K562 (cell line): Measurements from ENCODE around the gene GARIN5B. TPM values are rescaled to one million over a fixed set of nuclear protein-coding genes. Genes with fewer than 3 reads are reported as not detected.

Experiments used
- ATAC-seq: fragments of 200-7000 bp; cut with Tn5 transposase; 3 replicates; pipeline ENCODE4 v1.9.1; 2020; ENCODE audit warnings: moderate library complexity
- BruUV-seq: library from RNA; stranded (reverse); fragments of 400-500 nt; replicated peaks from 2 replicates; lab custom pipeline; 2021; lab: Mats Ljungman, UMichigan
- CTCF ChIA-PET: fragments of 300-600 bp; formaldehyde crosslinking; extraction: SDS; loops from one replicate; lab custom pipeline; 2021; ENCODE audit warnings: low intra/inter-chr PET ratio; lab: Yijun Ruan, JAX
- POLR2A ChIA-PET: fragments of 300-600, 350-650 bp; sonication (Branson Sonifier 250); formaldehyde crosslinking; extraction: SDS; loops from one replicate; lab custom pipeline; 2021; ENCODE audit warnings: antibody characterized with exemption, inconsistent platforms; lab: Yijun Ruan, JAX
- DNase-seq, 4 experiments: peaks; one replicate each; pipeline versions ENCODE4 v3.0.0 to v3.0.0-alpha.2; 2011 to 2018; ENCODE audit warnings: low spot score in 3 of 4, mixed read lengths in 3 of 4; ENCODE audit errors: extremely low read depth in 1 of 4
- FAIRE-seq: peaks from 2 replicates; lab custom pipeline; 2011; peaks lifted over from hg19 to GRCh38; lab: Jason Lieb, UNC
- H2AFZ ChIP-seq: 2 replicates; pipeline ENCODE4 v1.6.0; 2011; ENCODE audit warnings: low read depth, low read length, control low read depth, inconsistent platforms
- H3K27ac ChIP-seq: fragments of 200-600 bp; 3 replicates; pipeline ENCODE4 v1.8.0; 2011; ENCODE audit warnings: low read depth, mild to moderate bottlenecking, control low read depth, inconsistent platforms, low read length, moderate library complexity, mixed read lengths; ENCODE audit errors: extremely low read depth
- H3K27me3 ChIP-seq, 2 experiments: fragments of 300-600 bp in 1 of 2; 2 replicates in 1 of 2; 3 replicates in 1 of 2; pipeline versions ENCODE4 v1.6.0 to v1.8.0; 2011; ENCODE audit warnings: inconsistent platforms in 2 of 2, low read length in 2 of 2, mild to moderate bottlenecking in 1 of 2, mixed read lengths in 1 of 2, moderate library complexity in 1 of 2; ENCODE audit not compliant: control insufficient read depth in 2 of 2, insufficient read depth in 2 of 2
- H3K36me3 ChIP-seq: fragments of 300-600 bp; 3 replicates; pipeline ENCODE4 v1.8.0; 2011; ENCODE audit warnings: mild to moderate bottlenecking, low read length, inconsistent platforms; ENCODE audit not compliant: control insufficient read depth, insufficient read depth
- H3K4me1 ChIP-seq, 2 experiments: fragments of 200-600 bp in 1 of 2; replicated peaks in 1 of 2; 2 replicates in 1 of 2; 3 replicates in 1 of 2; pipeline versions ENCODE4 v1.5.1 to v1.8.0; 2011; ENCODE audit warnings: inconsistent platforms in 2 of 2, low read length in 2 of 2, mild to moderate bottlenecking in 1 of 2, mixed read lengths in 1 of 2, moderate library complexity in 1 of 2; ENCODE audit not compliant: control insufficient read depth in 2 of 2, insufficient read depth in 2 of 2
- H3K4me2 ChIP-seq: 2 replicates; pipeline ENCODE4 v1.6.1; 2011; ENCODE audit warnings: low read length, control low read depth, inconsistent platforms, mixed read lengths; ENCODE audit not compliant: insufficient read depth
- H3K4me3 ChIP-seq: fragments of 200-600 bp; sonication (generic), shearing (Covaris generic); 2 replicates; pipeline ENCODE4 v1.5.1; 2016; ENCODE audit warnings: control low read depth, inconsistent platforms
- H3K79me2 ChIP-seq: fragments of 200-600 bp; 3 replicates; pipeline ENCODE4 v1.8.0; 2011; ENCODE audit warnings: low read length, inconsistent platforms; ENCODE audit not compliant: control insufficient read depth, insufficient read depth
- H3K9ac ChIP-seq, 2 experiments: 2 replicates each; pipeline versions ENCODE4 v1.6.0 to v1.6.1; 2011; ENCODE audit warnings: low read depth in 2 of 2, low read length in 2 of 2, control low read depth in 1 of 2, inconsistent platforms in 1 of 2, mild to moderate bottlenecking in 1 of 2, mixed read lengths in 1 of 2; ENCODE audit not compliant: insufficient read depth in 1 of 2
- H3K9me1 ChIP-seq: one replicate; pipeline ENCODE4 v1.6.0; 2011; ENCODE audit warnings: inconsistent platforms, mild to moderate bottlenecking, low read length, moderate library complexity; ENCODE audit not compliant: control insufficient read depth, insufficient read depth
- H3K9me3 ChIP-seq: replicated peaks from 2 replicates; pipeline ENCODE4 v1.5.1; 2011; ENCODE audit warnings: low read depth, low read length, inconsistent platforms; ENCODE audit not compliant: control insufficient read depth, insufficient read depth
- H4K20me1 ChIP-seq: replicated peaks from 2 replicates; pipeline ENCODE4 v1.6.1; 2011; ENCODE audit warnings: low read length, inconsistent platforms, mixed read lengths; ENCODE audit not compliant: control insufficient read depth, insufficient read depth
- MTA1 ChIP-seq: fragments of 450-650 bp; IDR thresholded peaks from 2 replicates; pipeline ENCODE4 v1.6.1; 2017; ENCODE audit warnings: borderline replicate concordance
- MYNN ChIP-seq, 2 experiments: sonication (generic); formaldehyde crosslinking in 1 of 2; IDR thresholded peaks; 2 replicates each; pipeline versions ENCODE4 v1.5.0 to v1.6.1; 2016 to 2020; ENCODE audit warnings: antibody characterized with exemption in 1 of 2, missing genetic modification reagents in 1 of 2
- NFIX ChIP-seq: fragments of 250-450 bp; sonication (Bioruptor Pico); IDR thresholded peaks from 2 replicates; pipeline ENCODE4 v1.4.0; 2020; ENCODE audit warnings: low read depth, mild to moderate bottlenecking, moderate library complexity
- NRF1 ChIP-seq, 2 experiments: fragments of 450-650 bp; IDR thresholded peaks in 1 of 2; conservative IDR thresholded peaks in 1 of 2; 2 replicates each; pipeline ENCODE4 v1.6.1; 2014; ENCODE audit warnings: mild to moderate bottlenecking in 2 of 2
- POLR2AphosphoS5 ChIP-seq: IDR thresholded peaks from 2 replicates; pipeline ENCODE4 v1.6.1; 2011; ENCODE audit warnings: mild to moderate bottlenecking, low read depth, low read length, moderate library complexity; ENCODE audit not compliant: control insufficient read depth, insufficient read depth
- POLR2G ChIP-seq: fragments of 200-400 bp; formaldehyde crosslinking; IDR thresholded peaks from 2 replicates; pipeline ENCODE4 v1.6.1; 2017; ENCODE audit warnings: low read depth, mild to moderate bottlenecking, antibody characterized with exemption, low read length, moderate library complexity
- SIN3A ChIP-seq, 2 experiments: fragments of 150-350 bp in 1 of 2; IDR thresholded peaks; 2 replicates each; pipeline ENCODE4 v1.6.1; 2011 to 2016; ENCODE audit warnings: borderline replicate concordance in 2 of 2, low read depth in 2 of 2, low read length in 2 of 2, mild to moderate bottlenecking in 2 of 2, moderate library complexity in 2 of 2; ENCODE audit not compliant: control insufficient read depth in 1 of 2
- STAG1 ChIP-seq: sonication (generic); formaldehyde crosslinking; IDR thresholded peaks from 2 replicates; pipeline ENCODE4 v1.5.0; 2020; ENCODE audit warnings: missing genetic modification reagents, borderline replicate concordance
- ZFX ChIP-seq: sonication (generic); formaldehyde crosslinking; IDR thresholded peaks from 2 replicates; pipeline ENCODE4 v1.8.0; 2022; ENCODE audit warnings: mild to moderate bottlenecking, missing genetic modification reagents, moderate library complexity
- WGBS: fragments of 100-300 bp; shearing (Covaris generic); methylation state at CpG from one replicate; pipeline ENCODE4 v1.1.6; 2016; ENCODE audit warnings: low coverage, mixed read lengths; ENCODE audit not compliant: insufficient coverage; ENCODE audit errors: missing lambda C conversion rate; 5-methylcytosine and 5-hydroxymethylcytosine counted together
- in situ Hi-C: fragments of 300-500 bp; cut with MboI; formaldehyde crosslinking; loops from 4 replicates; pipeline ENCODE4 v1.15.0; 2018; ENCODE audit warnings: inconsistent platforms, mixed read lengths
- intact Hi-C: fragments of 100-400 bp; cut with micrococcal nuclease; formaldehyde crosslinking; loops from 2 replicates; pipeline ENCODE4 v1.14.2; 2022
- polyA plus RNA-seq, 8 experiments: library from polyadenylated mRNA; depleted of rRNA in 4 of 8; stranded (reverse) in 5 of 8; unstranded in 3 of 8; fragments of >200 nt; fragmentation: Nextera tagmentation in 2 of 8; fragmentation: Illumina TruSeq in 1 of 8; extraction: Ambion mirVana in 2 of 8; extraction: Trizol in 1 of 8; gene quantifications; 2 replicates each; pipeline versions ENCODE4 v1.2.1 to v1.2.3, GENCODE V29; 2011 to 2014; ENCODE audit warnings: inconsistent platforms in 1 of 8, missing spikeins in 1 of 8
- total RNA-seq, 7 experiments: library from RNA; depleted of rRNA in 6 of 7; stranded (reverse); fragments of >200 nt in 6 of 7; fragmentation: Illumina TruSeq in 2 of 7; extraction: Trizol in 2 of 7; gene quantifications; 2 replicates each; pipeline versions ENCODE4 v1.2.1 to v1.2.3, GENCODE V29; 2011 to 2021; ENCODE audit warnings: low replicate concordance in 1 of 7
- TF ChIP-seq, protein P1 (sequence below): fragments of 450-650 bp; conservative IDR thresholded peaks from 2 replicates; pipeline ENCODE4 v1.6.1; 2016; ENCODE audit warnings: missing genetic modification characterization, low read depth, mild to moderate bottlenecking, control low read depth, missing compliant biosample characterization
- TF ChIP-seq, protein P2 (sequence below): sonication (generic); formaldehyde crosslinking; IDR thresholded peaks from 2 replicates; pipeline ENCODE4 v1.8.1; 2023; ENCODE audit warnings: mild to moderate bottlenecking, missing genetic modification reagents

GARIN5B gene
- total and polyA plus RNA-seq, 9 of the 15 experiments (the other 6 are each of a cell fraction or from before 2014, with no cell fraction given) = not detected

GRCh38 chr19:55389386-55390317 is 26.6 kb upstream of the GARIN5B start (continued):
- TF ChIP-seq MTA1 (no peak), MYNN (IDR thresholded peaks at IDR 0.05) (peak; percentile 70; the same call in 1 of the 2 replicates), MYNN (CRISPR knock-in tag; IDR thresholded peaks at IDR 0.05) (no peak)
- TF ChIP-seq, all 486 proteins: peak for 7

DNA sequence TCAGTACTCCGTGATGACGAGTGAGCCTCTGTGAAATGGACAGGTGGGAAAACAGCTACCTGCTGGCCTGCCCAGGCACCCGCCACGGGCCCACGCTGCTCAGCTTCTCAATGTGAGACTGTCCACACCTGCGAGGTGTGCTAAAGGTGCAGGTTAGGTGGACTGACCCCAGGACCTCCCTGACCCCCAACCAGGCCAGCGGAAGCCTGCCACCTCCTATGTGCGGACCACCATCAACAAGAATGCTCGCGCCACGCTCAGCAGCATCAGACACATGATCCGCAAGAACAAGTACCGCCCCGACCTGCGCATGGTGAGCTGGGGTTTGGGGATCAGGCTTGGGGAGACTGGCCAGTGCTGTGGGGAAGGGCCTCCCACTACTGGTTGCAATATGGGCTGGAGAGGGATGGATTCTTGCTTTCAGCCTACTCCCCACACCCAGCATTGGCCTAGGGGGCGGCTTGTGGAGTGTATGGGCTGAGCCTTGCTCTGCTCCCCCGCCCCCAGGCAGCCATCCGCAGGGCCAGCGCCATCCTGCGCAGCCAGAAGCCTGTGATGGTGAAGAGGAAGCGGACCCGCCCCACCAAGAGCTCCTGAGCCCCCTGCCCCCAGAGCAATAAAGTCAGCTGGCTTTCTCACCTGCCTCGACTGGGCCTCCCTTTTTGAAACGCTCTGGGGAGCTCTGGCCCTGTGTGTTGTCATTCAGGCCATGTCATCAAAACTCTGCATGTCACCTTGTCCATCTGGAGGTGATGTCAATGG is 24.9 kb upstream of the GARIN5B start:
- peaks cover 19% of the 10 kb centered on the region for H3K9me1 ChIP-seq
- peaks cover 52 to 79% of the 10 kb centered on the region in 2 experiments for H3K4me1 ChIP-seq
- no peak overlapping the region for H2AFZ ChIP-seq
- CTCF ChIA-PET = no interaction called here
- FAIRE-seq = no peak
- peak overlapping the region; percentile 97; the same call in 2 of the 3 replicates for H3K27ac ChIP-seq
- no peak for DNase-seq
- H3K27me3 ChIP-seq = no peaks in the 10 kb centered on the region
- 39% methylated on average over 20 of the region's 24 CpGs for WGBS
- POLR2A ChIA-PET = interaction anchor here (0.6 to 12.9 kb wide), 10 partner anchors 11 to 229 kb away, joined by 3 to 195 read pairs (median 3); partner anchors contain the start of gene UBE2S
- peaks cover 64% of the 10 kb centered on the region for H3K79me2 ChIP-seq
- H4K20me1 ChIP-seq = peaks cover 54% of the 10 kb centered on the region
- no peaks in the 10 kb centered on the region for H3K9me3 ChIP-seq
- in situ Hi-C loops (no loop called here), intact Hi-C loops (loop anchor here (5.0 kb wide), 2 partner anchors 64 to 86 kb away; no protein-coding TSS in a partner anchor)
- peak overlapping the region; percentile 94 to 98 for H3K9ac ChIP-seq
- peak overlapping the region; percentile 94 for H3K4me2 ChIP-seq
- H3K4me3 ChIP-seq = peak overlapping the region; percentile 77
- peaks cover 55% of the 10 kb centered on the region for H3K36me3 ChIP-seq
- ATAC-seq = no peak
- BruUV-seq = no TSS peak
- TF ChIP-seq SIN3A (IDR thresholded peaks at IDR 0.05; ENCODE audit: borderline replicate concordance in 2 of 2, control insufficient read depth in 1 of 2, low read depth in 2 of 2, low read length in 2 of 2) (0 out of 4 replicates have a peak, but pooled peaks of 1 of the 2 experiments have one; percentile 22), STAG1 (CRISPR knock-in tag) (peak; percentile 10; the same call in 1 of the 2 replicates), MTA1 (no peak), POLR2AphosphoS5 (0 out of 2 replicates have a peak, but pooled peaks have one; percentile 1), ZFX (CRISPR knock-in tag) (0 out of 2 replicates have a peak, but pooled peaks have one; percentile 24), POLR2G (peak; percentile 73), NFIX (no peak), NRF1 (conservative IDR thresholded peaks at IDR 0.05 in 1 of 2, IDR thresholded peaks at IDR 0.05 in 1 of 2) (peak in 1 of 2 experiments; percentile 24; a peak in 1 of 4 replicates)
- TF ChIP-seq, protein P1, sequence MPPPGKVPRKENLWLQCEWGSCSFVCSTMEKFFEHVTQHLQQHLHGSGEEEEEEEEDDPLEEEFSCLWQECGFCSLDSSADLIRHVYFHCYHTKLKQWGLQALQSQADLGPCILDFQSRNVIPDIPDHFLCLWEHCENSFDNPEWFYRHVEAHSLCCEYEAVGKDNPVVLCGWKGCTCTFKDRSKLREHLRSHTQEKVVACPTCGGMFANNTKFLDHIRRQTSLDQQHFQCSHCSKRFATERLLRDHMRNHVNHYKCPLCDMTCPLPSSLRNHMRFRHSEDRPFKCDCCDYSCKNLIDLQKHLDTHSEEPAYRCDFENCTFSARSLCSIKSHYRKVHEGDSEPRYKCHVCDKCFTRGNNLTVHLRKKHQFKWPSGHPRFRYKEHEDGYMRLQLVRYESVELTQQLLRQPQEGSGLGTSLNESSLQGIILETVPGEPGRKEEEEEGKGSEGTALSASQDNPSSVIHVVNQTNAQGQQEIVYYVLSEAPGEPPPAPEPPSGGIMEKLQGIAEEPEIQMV (tag) = no peak
- TF ChIP-seq, protein P2, sequence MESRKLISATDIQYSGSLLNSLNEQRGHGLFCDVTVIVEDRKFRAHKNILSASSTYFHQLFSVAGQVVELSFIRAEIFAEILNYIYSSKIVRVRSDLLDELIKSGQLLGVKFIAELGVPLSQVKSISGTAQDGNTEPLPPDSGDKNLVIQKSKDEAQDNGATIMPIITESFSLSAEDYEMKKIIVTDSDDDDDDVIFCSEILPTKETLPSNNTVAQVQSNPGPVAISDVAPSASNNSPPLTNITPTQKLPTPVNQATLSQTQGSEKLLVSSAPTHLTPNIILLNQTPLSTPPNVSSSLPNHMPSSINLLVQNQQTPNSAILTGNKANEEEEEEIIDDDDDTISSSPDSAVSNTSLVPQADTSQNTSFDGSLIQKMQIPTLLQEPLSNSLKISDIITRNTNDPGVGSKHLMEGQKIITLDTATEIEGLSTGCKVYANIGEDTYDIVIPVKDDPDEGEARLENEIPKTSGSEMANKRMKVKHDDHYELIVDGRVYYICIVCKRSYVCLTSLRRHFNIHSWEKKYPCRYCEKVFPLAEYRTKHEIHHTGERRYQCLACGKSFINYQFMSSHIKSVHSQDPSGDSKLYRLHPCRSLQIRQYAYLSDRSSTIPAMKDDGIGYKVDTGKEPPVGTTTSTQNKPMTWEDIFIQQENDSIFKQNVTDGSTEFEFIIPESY (CRISPR knock-in tag) = peak; percentile 34; the same call in 1 of the 2 replicates
